GM10266 (cell line): ENCODE results near the gene PRKN.

ENCODE experiments used
- DNase-seq: peaks from one replicate; pipeline ENCODE4 v3.0.0; 2012; ENCODE audit errors: extremely low spot score
- TF ChIP-seq, protein P1 (sequence below): IDR thresholded peaks from 2 replicates; pipeline ENCODE4 v1.5.1; 2012; ENCODE audit warnings: mild to moderate bottlenecking, low read depth; ENCODE audit not compliant: control insufficient read depth, insufficient read depth; ENCODE audit errors: missing control alignments

The PRKN gene

DNA sequence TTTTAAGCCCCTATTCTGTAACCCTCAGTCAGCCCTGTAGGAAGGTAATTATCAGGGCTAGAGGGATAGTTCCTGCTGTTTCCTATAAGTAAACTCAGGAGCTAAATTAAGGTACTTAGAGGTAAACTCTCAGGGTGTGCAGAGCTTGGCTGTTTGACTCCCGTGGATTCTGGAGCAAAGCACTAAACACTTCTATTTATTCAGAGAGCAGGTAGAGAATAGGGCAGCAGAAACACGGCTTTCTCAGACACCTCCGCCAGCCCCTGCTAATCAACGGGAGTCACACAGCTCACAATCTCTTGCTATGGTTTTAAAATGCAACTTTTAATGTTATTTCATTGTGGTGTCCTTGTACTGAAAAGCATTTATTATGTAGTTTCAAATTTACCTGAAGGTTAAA lies 21.8 kb downstream of the PRKN start:
- TF ChIP-seq, protein P1, sequence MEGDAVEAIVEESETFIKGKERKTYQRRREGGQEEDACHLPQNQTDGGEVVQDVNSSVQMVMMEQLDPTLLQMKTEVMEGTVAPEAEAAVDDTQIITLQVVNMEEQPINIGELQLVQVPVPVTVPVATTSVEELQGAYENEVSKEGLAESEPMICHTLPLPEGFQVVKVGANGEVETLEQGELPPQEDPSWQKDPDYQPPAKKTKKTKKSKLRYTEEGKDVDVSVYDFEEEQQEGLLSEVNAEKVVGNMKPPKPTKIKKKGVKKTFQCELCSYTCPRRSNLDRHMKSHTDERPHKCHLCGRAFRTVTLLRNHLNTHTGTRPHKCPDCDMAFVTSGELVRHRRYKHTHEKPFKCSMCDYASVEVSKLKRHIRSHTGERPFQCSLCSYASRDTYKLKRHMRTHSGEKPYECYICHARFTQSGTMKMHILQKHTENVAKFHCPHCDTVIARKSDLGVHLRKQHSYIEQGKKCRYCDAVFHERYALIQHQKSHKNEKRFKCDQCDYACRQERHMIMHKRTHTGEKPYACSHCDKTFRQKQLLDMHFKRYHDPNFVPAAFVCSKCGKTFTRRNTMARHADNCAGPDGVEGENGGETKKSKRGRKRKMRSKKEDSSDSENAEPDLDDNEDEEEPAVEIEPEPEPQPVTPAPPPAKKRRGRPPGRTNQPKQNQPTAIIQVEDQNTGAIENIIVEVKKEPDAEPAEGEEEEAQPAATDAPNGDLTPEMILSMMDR = no peak
- no peak for DNase-seq

GRCh38 chr6:162704001-162704400 lies 23.6 kb downstream of the PRKN start:
- TF ChIP-seq, protein P1 = no peak
- no peak for DNase-seq

GRCh38 chr6:162702446-162702845 lies 25.1 kb downstream of the PRKN start:
- TF ChIP-seq, protein P1 = no peak
- no peak for DNase-seq

GRCh38 chr6:162701551-162701950 lies 26.0 kb downstream of the PRKN start:
- TF ChIP-seq, protein P1 = no peak
- no peak for DNase-seq

DNA sequence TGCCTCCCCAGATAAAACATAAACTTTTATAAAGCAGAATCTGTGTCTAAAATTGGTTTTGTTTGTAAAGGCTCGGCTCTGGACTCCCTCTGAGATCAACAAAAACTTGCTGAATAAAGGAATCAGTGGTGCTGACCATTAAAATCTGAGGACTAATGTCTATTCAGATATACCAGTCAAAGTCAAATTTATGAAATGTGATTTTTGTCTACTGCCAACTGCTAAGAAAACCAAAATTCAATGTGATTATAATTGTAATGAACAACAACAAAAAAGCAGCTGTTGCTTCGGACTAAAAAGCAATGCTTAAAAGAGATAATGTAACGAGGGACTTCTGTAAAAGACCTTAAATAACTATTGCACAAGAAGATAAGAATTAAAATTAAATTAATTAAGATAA lies 26.6 kb downstream of the PRKN start:
- no peak for DNase-seq
- TF ChIP-seq, protein P1 = no peak

DNA sequence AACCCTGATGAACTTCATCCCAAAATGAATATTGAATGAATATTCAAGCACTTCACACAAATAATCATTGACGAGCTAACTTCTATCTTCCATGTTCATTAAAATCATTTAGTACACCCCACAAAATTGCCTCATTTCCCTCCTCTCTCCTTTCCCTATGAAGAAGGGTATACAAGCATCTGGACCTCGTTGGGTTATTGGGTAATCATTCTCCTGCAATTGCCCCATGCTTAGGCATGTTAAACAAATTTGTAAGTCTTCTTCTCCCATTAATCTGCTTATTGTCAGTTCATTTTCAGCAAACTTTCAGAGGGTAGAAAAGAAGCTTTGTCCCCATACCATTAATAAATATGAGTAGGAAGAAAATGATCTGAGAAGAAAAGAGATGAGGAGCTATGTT lies 27.6 kb downstream of the PRKN start:
- TF ChIP-seq, protein P1 = no peak
- DNase-seq = no peak

GRCh38 chr6:162698440-162698839 lies 29.1 kb downstream of the PRKN start:
- DNase-seq = no peak
- TF ChIP-seq, protein P1 = no peak
